BJ (cell line): ENCODE measurements around the gene SHANK2. TPM values are rescaled to one million over a fixed set of nuclear protein-coding genes. Genes with fewer than 3 reads are reported as not detected.

Source experiments
- CTCF ChIA-PET: fragments of 350-600 bp; formaldehyde crosslinking; extraction: SDS; loops from one replicate; lab custom pipeline; 2021; ENCODE audit warnings: antibody characterized with exemption, inconsistent platforms; lab: Yijun Ruan, JAX
- POLR2A ChIA-PET: fragments of 300-600 bp; sonication (Branson Sonifier 250); formaldehyde crosslinking; extraction: SDS; loops from one replicate; lab custom pipeline; 2021; ENCODE audit warnings: antibody characterized with exemption; lab: Charles Lee
- DNase-seq: peaks from one replicate; pipeline ENCODE4 v3.0.0-alpha.2; 2011; ENCODE audit warnings: low read depth
- H3K27me3 ChIP-seq: 2 replicates; pipeline ENCODE4 v1.6.0; 2011; ENCODE audit warnings: low read length; ENCODE audit not compliant: control insufficient read depth, insufficient read depth
- H3K36me3 ChIP-seq: 2 replicates; pipeline ENCODE4 v1.5.1; 2011; ENCODE audit warnings: low read length; ENCODE audit not compliant: control insufficient read depth, insufficient read depth
- H3K4me3 ChIP-seq: 2 replicates; pipeline ENCODE4 v1.5.1; 2011; ENCODE audit warnings: low read depth, mild to moderate bottlenecking, control low read depth, low read length
- polyA plus RNA-seq: library from polyadenylated mRNA; depleted of rRNA; stranded (reverse); fragments of >200 nt; gene quantifications from 2 replicates; pipeline ENCODE4 v1.2.3, GENCODE V29; 2011
- TF ChIP-seq, protein P1 (sequence below): IDR thresholded peaks from 2 replicates; pipeline ENCODE4 v1.5.1; 2011; ENCODE audit warnings: low read depth, mild to moderate bottlenecking, control low read depth, inconsistent platforms, low read length, moderate library complexity; ENCODE audit not compliant: insufficient read depth

Gene SHANK2
- polyA plus RNA-seq, 1 experiment: 0.37 TPM

- TF ChIP-seq, protein P1, sequence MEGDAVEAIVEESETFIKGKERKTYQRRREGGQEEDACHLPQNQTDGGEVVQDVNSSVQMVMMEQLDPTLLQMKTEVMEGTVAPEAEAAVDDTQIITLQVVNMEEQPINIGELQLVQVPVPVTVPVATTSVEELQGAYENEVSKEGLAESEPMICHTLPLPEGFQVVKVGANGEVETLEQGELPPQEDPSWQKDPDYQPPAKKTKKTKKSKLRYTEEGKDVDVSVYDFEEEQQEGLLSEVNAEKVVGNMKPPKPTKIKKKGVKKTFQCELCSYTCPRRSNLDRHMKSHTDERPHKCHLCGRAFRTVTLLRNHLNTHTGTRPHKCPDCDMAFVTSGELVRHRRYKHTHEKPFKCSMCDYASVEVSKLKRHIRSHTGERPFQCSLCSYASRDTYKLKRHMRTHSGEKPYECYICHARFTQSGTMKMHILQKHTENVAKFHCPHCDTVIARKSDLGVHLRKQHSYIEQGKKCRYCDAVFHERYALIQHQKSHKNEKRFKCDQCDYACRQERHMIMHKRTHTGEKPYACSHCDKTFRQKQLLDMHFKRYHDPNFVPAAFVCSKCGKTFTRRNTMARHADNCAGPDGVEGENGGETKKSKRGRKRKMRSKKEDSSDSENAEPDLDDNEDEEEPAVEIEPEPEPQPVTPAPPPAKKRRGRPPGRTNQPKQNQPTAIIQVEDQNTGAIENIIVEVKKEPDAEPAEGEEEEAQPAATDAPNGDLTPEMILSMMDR: no peak
- H3K4me3 ChIP-seq: no peak overlapping the region
- CTCF ChIA-PET: interaction anchor here (1.0 to 4.2 kb wide), 3 partner anchors 11 to 94 kb away, joined by 3 to 26 read pairs (median 3); partner anchors contain the start of gene SHANK2
- POLR2A ChIA-PET: interaction anchor here (0.6 kb wide), 2 partner anchors 34 to 57 kb away, joined by 3 to 7 read pairs; no protein-coding TSS in a partner anchor
- peaks cover 6% of the 10 kb centered on the region; the same call in 1 of the 2 replicates for H3K27me3 ChIP-seq
- no peaks in the 10 kb centered on the region for H3K36me3 ChIP-seq
- DNase-seq: peak; percentile 59
Observed at GRCh38 chr11:71240865-71241691, 11.3 kb downstream of the SHANK2 start.

GRCh38 chr11:71240061-71240690 is 12.2 kb downstream of the SHANK2 start:
- H3K27me3 ChIP-seq: no peaks in the 10 kb centered on the region
- CTCF ChIA-PET: interaction anchor here (1.0 to 4.2 kb wide), 4 partner anchors 8 to 153 kb away, joined by 3 to 26 read pairs (median 4); partner anchors contain the start of gene SHANK2
- no peak overlapping the region for H3K4me3 ChIP-seq
- POLR2A ChIA-PET: interaction anchor here (0.6 kb wide), 1 partner anchor 58 kb away, joined by 3 read pairs; no protein-coding TSS in a partner anchor
- DNase-seq: no peak
- TF ChIP-seq, protein P1: no peak
- H3K36me3 ChIP-seq: no peaks in the 10 kb centered on the region

GRCh38 chr11:71239581-71239980 is 12.8 kb downstream of the SHANK2 start:
- TF ChIP-seq, protein P1: no peak
- POLR2A ChIA-PET: no interaction called here
- CTCF ChIA-PET: interaction anchor here (1.0 to 4.2 kb wide), 4 partner anchors 9 to 153 kb away, joined by 3 to 26 read pairs (median 4); partner anchors contain the start of gene SHANK2
- DNase-seq: no peak
- Histone ChIP-seq H3K27me3 (no peaks in the 10 kb centered on the region), H3K36me3 (no peaks in the 10 kb centered on the region), H3K4me3 (no peak overlapping the region)

DNA sequence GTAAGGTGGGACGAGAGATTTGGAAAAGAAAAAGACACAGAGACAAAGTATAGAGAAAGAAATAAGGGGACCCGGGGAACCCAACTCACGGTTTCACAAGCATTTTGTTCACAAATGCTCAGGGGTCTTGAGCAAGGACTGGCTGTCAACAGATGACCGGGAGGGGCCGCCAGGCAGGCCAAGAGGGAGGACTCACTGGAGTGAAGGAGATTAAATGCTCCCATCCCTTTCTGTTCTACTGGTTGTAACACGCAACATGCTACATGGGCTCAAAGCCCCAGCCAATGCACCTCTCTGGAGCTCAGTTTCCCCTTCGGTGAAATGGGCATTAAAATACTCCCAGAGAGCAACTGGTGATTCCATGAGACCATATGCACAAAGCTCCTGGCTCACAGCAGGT is 13.4 kb downstream of the SHANK2 start:
- Histone ChIP-seq H3K4me3 (no peak overlapping the region), H3K36me3 (no peaks in the 10 kb centered on the region), H3K27me3 (no peaks in the 10 kb centered on the region)
- DNase-seq: no peak
- TF ChIP-seq, protein P1: no peak
- ChIA-PET CTCF (interaction anchor here (1.0 to 4.2 kb wide), 3 partner anchors 13 to 152 kb away, joined by 3 to 26 read pairs (median 4); partner anchors contain the start of gene SHANK2), POLR2A (interaction anchor here (0.6 kb wide), 1 partner anchor 17 kb away, joined by 3 read pairs; no protein-coding TSS in a partner anchor)
